Measurements from ENCODE around the gene KCNC1.

GRCh38 chr11:17743808-17744119 lies 9.2 kb downstream of the KCNC1 start:
- TF ChIP-seq, protein P1, sequence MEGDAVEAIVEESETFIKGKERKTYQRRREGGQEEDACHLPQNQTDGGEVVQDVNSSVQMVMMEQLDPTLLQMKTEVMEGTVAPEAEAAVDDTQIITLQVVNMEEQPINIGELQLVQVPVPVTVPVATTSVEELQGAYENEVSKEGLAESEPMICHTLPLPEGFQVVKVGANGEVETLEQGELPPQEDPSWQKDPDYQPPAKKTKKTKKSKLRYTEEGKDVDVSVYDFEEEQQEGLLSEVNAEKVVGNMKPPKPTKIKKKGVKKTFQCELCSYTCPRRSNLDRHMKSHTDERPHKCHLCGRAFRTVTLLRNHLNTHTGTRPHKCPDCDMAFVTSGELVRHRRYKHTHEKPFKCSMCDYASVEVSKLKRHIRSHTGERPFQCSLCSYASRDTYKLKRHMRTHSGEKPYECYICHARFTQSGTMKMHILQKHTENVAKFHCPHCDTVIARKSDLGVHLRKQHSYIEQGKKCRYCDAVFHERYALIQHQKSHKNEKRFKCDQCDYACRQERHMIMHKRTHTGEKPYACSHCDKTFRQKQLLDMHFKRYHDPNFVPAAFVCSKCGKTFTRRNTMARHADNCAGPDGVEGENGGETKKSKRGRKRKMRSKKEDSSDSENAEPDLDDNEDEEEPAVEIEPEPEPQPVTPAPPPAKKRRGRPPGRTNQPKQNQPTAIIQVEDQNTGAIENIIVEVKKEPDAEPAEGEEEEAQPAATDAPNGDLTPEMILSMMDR (conservative IDR thresholded peaks at IDR 0.05; ENCODE audit: low read depth, low read length): no peak
- TF ChIP-seq MXI1 (IDR thresholded peaks at IDR 0.05; ENCODE audit: borderline replicate concordance, low read depth, low read length) (no peak), RAD21 (IDR thresholded peaks at IDR 0.05; ENCODE audit: low read length) (no peak), POLR2A (IDR thresholded peaks at IDR 0.05; ENCODE audit: low read depth, low read length) (no peak)
